ENCODE results near the gene MALSU1. TPM values are rescaled to one million over a fixed set of nuclear protein-coding genes. Genes with fewer than 3 reads are reported as not detected.

The MALSU1 gene
- total RNA-seq, 1 donor from 2014 or later: 41.4 TPM

- DNase-seq (no peak), ATAC-seq (no peak)
- Histone ChIP-seq H3K4me1 (peaks cover 9% of the 10 kb centered on the region), H3K27me3 (ENCODE audit: low read depth) (no peaks in the 10 kb centered on the region), H3K27ac (no peak overlapping the region), H3K9me3 (no peaks in the 10 kb centered on the region), H3K36me3 (no peaks in the 10 kb centered on the region), H3K4me3 (no peak overlapping the region)
- TF ChIP-seq, protein P1, sequence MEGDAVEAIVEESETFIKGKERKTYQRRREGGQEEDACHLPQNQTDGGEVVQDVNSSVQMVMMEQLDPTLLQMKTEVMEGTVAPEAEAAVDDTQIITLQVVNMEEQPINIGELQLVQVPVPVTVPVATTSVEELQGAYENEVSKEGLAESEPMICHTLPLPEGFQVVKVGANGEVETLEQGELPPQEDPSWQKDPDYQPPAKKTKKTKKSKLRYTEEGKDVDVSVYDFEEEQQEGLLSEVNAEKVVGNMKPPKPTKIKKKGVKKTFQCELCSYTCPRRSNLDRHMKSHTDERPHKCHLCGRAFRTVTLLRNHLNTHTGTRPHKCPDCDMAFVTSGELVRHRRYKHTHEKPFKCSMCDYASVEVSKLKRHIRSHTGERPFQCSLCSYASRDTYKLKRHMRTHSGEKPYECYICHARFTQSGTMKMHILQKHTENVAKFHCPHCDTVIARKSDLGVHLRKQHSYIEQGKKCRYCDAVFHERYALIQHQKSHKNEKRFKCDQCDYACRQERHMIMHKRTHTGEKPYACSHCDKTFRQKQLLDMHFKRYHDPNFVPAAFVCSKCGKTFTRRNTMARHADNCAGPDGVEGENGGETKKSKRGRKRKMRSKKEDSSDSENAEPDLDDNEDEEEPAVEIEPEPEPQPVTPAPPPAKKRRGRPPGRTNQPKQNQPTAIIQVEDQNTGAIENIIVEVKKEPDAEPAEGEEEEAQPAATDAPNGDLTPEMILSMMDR (IDR thresholded peaks at IDR 0.05): no peak
- intact Hi-C loops (cut with DNase I): no loop called here
These were observed 44.0 kb downstream of the MALSU1 start for GRCh38 chr7:23343102-23343501.

GRCh38 chr7:23343806-23344475 is 44.8 kb downstream of the MALSU1 start:
- DNase-seq: no peak
- Histone ChIP-seq H3K9me3 (no peaks in the 10 kb centered on the region), H3K36me3 (no peaks in the 10 kb centered on the region), H3K27ac (no peak overlapping the region), H3K27me3 (ENCODE audit: low read depth) (no peaks in the 10 kb centered on the region), H3K4me1 (peaks cover 9% of the 10 kb centered on the region), H3K4me3 (no peak overlapping the region)
- TF ChIP-seq, protein P1 (IDR thresholded peaks at IDR 0.05): no peak
- intact Hi-C loops (cut with DNase I): no loop called here
- no peak for ATAC-seq

GRCh38 chr7:23345601-23346000 is 46.5 kb downstream of the MALSU1 start:
- intact Hi-C loops (cut with DNase I): no loop called here
- Histone ChIP-seq H3K4me1 (peaks cover 9% of the 10 kb centered on the region), H3K27me3 (ENCODE audit: low read depth) (no peaks in the 10 kb centered on the region), H3K36me3 (no peaks in the 10 kb centered on the region), H3K9me3 (no peaks in the 10 kb centered on the region), H3K4me3 (no peak overlapping the region), H3K27ac (no peak overlapping the region)
- DNase-seq (no peak), ATAC-seq (no peak)
- TF ChIP-seq, protein P1 (IDR thresholded peaks at IDR 0.05): no peak

GRCh38 chr7:23346316-23346715 is 47.2 kb downstream of the MALSU1 start:
- intact Hi-C loops (cut with DNase I): no loop called here
- TF ChIP-seq, protein P1 (IDR thresholded peaks at IDR 0.05): no peak

DNA sequence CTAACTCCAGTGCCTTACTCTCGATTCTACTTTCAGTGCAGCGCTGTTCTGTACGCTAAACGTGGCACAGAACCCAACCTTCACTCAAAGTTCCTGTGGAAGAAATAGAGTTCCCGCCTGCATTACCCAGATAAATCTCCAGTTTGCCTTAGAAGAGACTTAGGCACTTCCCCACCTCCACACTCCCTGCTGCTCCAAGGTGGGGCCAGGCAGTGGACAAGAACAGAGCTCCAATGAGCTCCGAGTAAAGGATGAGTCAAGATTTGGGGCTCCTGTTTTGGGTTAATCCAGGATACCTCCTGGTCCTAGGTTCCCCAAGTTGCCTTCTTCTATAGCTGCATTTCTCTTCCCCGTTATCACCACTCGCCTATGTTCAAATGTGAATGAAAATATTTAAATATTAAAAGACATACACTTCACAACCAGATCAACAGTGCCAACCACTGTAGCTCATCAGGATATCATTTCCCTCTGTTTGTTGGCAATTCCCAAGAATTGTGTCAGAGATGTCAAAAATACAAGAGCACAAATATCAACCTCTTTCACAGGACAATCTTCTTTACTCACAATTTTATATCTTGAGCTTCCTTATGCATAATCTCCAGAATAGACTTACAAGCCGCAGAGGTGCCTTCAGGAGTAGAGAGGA is 48.0 kb downstream of the MALSU1 start:
- Histone ChIP-seq H3K27ac (no peak overlapping the region), H3K9me3 (no peaks in the 10 kb centered on the region), H3K4me3 (peak overlapping the region; percentile 41), H3K27me3 (ENCODE audit: low read depth) (no peaks in the 10 kb centered on the region), H3K4me1 (peaks cover 9% of the 10 kb centered on the region), H3K36me3 (no peaks in the 10 kb centered on the region)
- TF ChIP-seq, protein P1 (IDR thresholded peaks at IDR 0.05): no peak
- DNase-seq: no peak
- intact Hi-C loops (cut with DNase I): no loop called here
- ATAC-seq: peak in 1 of 2 donors; percentile 12

More at GRCh38 chr7:23346316-23346715, 47.2 kb downstream of the MALSU1 start:
- H3K27me3 ChIP-seq (ENCODE audit: low read depth): no peaks in the 10 kb centered on the region
- no peaks in the 10 kb centered on the region for H3K9me3 ChIP-seq
- ATAC-seq (no peak), DNase-seq (no peak)
- H3K36me3 ChIP-seq: no peaks in the 10 kb centered on the region
- peaks cover 9% of the 10 kb centered on the region for H3K4me1 ChIP-seq
- H3K27ac ChIP-seq: no peak overlapping the region
- peak overlapping the region; percentile 41 for H3K4me3 ChIP-seq
